K562 (cell line): Measurements from ENCODE around the gene RPLP2. TPM values are rescaled to one million over a fixed set of nuclear protein-coding genes. Genes with fewer than 3 reads are reported as not detected.

ENCODE experiments used
- ATAC-seq: fragments of 200-7000 bp; cut with Tn5 transposase; 3 replicates; pipeline ENCODE4 v1.9.1; 2020; ENCODE audit warnings: moderate library complexity
- BruUV-seq: library from RNA; stranded (reverse); fragments of 400-500 nt; replicated peaks from 2 replicates; lab custom pipeline; 2021; lab: Mats Ljungman, UMichigan
- CTCF ChIA-PET: fragments of 300-600 bp; formaldehyde crosslinking; extraction: SDS; loops from one replicate; lab custom pipeline; 2021; ENCODE audit warnings: low intra/inter-chr PET ratio; lab: Yijun Ruan, JAX
- POLR2A ChIA-PET: fragments of 300-600, 350-650 bp; sonication (Branson Sonifier 250); formaldehyde crosslinking; extraction: SDS; loops from one replicate; lab custom pipeline; 2021; ENCODE audit warnings: antibody characterized with exemption, inconsistent platforms; lab: Yijun Ruan, JAX
- DNase-seq, 4 experiments: peaks; one replicate each; pipeline versions ENCODE4 v3.0.0 to v3.0.0-alpha.2; 2011 to 2018; ENCODE audit warnings: low spot score in 3 of 4, mixed read lengths in 3 of 4; ENCODE audit errors: extremely low read depth in 1 of 4
- FAIRE-seq: peaks from 2 replicates; lab custom pipeline; 2011; peaks lifted over from hg19 to GRCh38; lab: Jason Lieb, UNC
- H2AFZ ChIP-seq: 2 replicates; pipeline ENCODE4 v1.6.0; 2011; ENCODE audit warnings: low read depth, low read length, control low read depth, inconsistent platforms
- H3K27ac ChIP-seq: fragments of 200-600 bp; 3 replicates; pipeline ENCODE4 v1.8.0; 2011; ENCODE audit warnings: low read depth, mild to moderate bottlenecking, control low read depth, inconsistent platforms, low read length, moderate library complexity, mixed read lengths; ENCODE audit errors: extremely low read depth
- H3K27me3 ChIP-seq, 2 experiments: fragments of 300-600 bp in 1 of 2; 2 replicates in 1 of 2; 3 replicates in 1 of 2; pipeline versions ENCODE4 v1.6.0 to v1.8.0; 2011; ENCODE audit warnings: inconsistent platforms in 2 of 2, low read length in 2 of 2, mild to moderate bottlenecking in 1 of 2, mixed read lengths in 1 of 2, moderate library complexity in 1 of 2; ENCODE audit not compliant: control insufficient read depth in 2 of 2, insufficient read depth in 2 of 2
- H3K36me3 ChIP-seq: fragments of 300-600 bp; 3 replicates; pipeline ENCODE4 v1.8.0; 2011; ENCODE audit warnings: mild to moderate bottlenecking, low read length, inconsistent platforms; ENCODE audit not compliant: control insufficient read depth, insufficient read depth
- H3K4me1 ChIP-seq, 2 experiments: fragments of 200-600 bp in 1 of 2; replicated peaks in 1 of 2; 2 replicates in 1 of 2; 3 replicates in 1 of 2; pipeline versions ENCODE4 v1.5.1 to v1.8.0; 2011; ENCODE audit warnings: inconsistent platforms in 2 of 2, low read length in 2 of 2, mild to moderate bottlenecking in 1 of 2, mixed read lengths in 1 of 2, moderate library complexity in 1 of 2; ENCODE audit not compliant: control insufficient read depth in 2 of 2, insufficient read depth in 2 of 2
- H3K4me2 ChIP-seq: 2 replicates; pipeline ENCODE4 v1.6.1; 2011; ENCODE audit warnings: low read length, control low read depth, inconsistent platforms, mixed read lengths; ENCODE audit not compliant: insufficient read depth
- H3K4me3 ChIP-seq: fragments of 200-600 bp; sonication (generic), shearing (Covaris generic); 2 replicates; pipeline ENCODE4 v1.5.1; 2016; ENCODE audit warnings: control low read depth, inconsistent platforms
- H3K79me2 ChIP-seq: fragments of 200-600 bp; 3 replicates; pipeline ENCODE4 v1.8.0; 2011; ENCODE audit warnings: low read length, inconsistent platforms; ENCODE audit not compliant: control insufficient read depth, insufficient read depth
- H3K9ac ChIP-seq, 2 experiments: 2 replicates each; pipeline versions ENCODE4 v1.6.0 to v1.6.1; 2011; ENCODE audit warnings: low read depth in 2 of 2, low read length in 2 of 2, control low read depth in 1 of 2, inconsistent platforms in 1 of 2, mild to moderate bottlenecking in 1 of 2, mixed read lengths in 1 of 2; ENCODE audit not compliant: insufficient read depth in 1 of 2
- H3K9me1 ChIP-seq: one replicate; pipeline ENCODE4 v1.6.0; 2011; ENCODE audit warnings: inconsistent platforms, mild to moderate bottlenecking, low read length, moderate library complexity; ENCODE audit not compliant: control insufficient read depth, insufficient read depth
- H3K9me3 ChIP-seq: replicated peaks from 2 replicates; pipeline ENCODE4 v1.5.1; 2011; ENCODE audit warnings: low read depth, low read length, inconsistent platforms; ENCODE audit not compliant: control insufficient read depth, insufficient read depth
- H4K20me1 ChIP-seq: replicated peaks from 2 replicates; pipeline ENCODE4 v1.6.1; 2011; ENCODE audit warnings: low read length, inconsistent platforms, mixed read lengths; ENCODE audit not compliant: control insufficient read depth, insufficient read depth
- ARID2 ChIP-seq: fragments of 450-650 bp; IDR thresholded peaks from 2 replicates; pipeline ENCODE4 v1.6.1; 2017; ENCODE audit warnings: antibody characterized with exemption, mild to moderate bottlenecking
- BACH1 ChIP-seq: fragments of 200-800 bp; sonication (Bioruptor generic); IDR thresholded peaks from 2 replicates; pipeline ENCODE4 v1.6.1; 2016; ENCODE audit warnings: missing genetic modification characterization, missing compliant biosample characterization
- ETS2 ChIP-seq: IDR thresholded peaks from 2 replicates; pipeline ENCODE4 v1.6.1; 2016; ENCODE audit warnings: borderline replicate concordance, missing genetic modification characterization, mild to moderate bottlenecking, moderate library complexity, missing compliant biosample characterization; ENCODE audit not compliant: poor library complexity, severe bottlenecking
- FOXP1 ChIP-seq: sonication (generic); formaldehyde crosslinking; IDR thresholded peaks from 2 replicates; pipeline ENCODE4 v1.8.0; 2022; ENCODE audit warnings: mild to moderate bottlenecking, missing genetic modification reagents
- GATAD2A ChIP-seq: fragments of 450-650 bp; IDR thresholded peaks from 2 replicates; pipeline ENCODE4 v1.6.1; 2017
- HDAC3 ChIP-seq: fragments of 450-650 bp; IDR thresholded peaks from 2 replicates; pipeline ENCODE4 v1.6.1; 2018; ENCODE audit warnings: borderline replicate concordance, mild to moderate bottlenecking, moderate library complexity; ENCODE audit not compliant: partially characterized antibody
- HNRNPLL ChIP-seq: fragments of 200-400 bp; formaldehyde crosslinking; IDR thresholded peaks from 2 replicates; pipeline ENCODE4 v1.6.1; 2017; ENCODE audit warnings: low read length, low read depth, mild to moderate bottlenecking; ENCODE audit not compliant: poor library complexity, severe bottlenecking
- KDM4B ChIP-seq, 2 experiments: fragments of 450-650 bp in 1 of 2; sonication (generic) in 1 of 2; IDR thresholded peaks; 2 replicates each; pipeline ENCODE4 v1.6.1; 2016 to 2017; ENCODE audit warnings: borderline replicate concordance in 2 of 2, antibody characterized with exemption in 1 of 2, low read depth in 1 of 2, mild to moderate bottlenecking in 1 of 2
- KHSRP ChIP-seq: fragments of 450-650 bp; IDR thresholded peaks from 2 replicates; pipeline ENCODE4 v1.6.1; 2017
- NCOA1 ChIP-seq: fragments of 450-650 bp; IDR thresholded peaks from 2 replicates; pipeline ENCODE4 v1.6.1; 2016; ENCODE audit warnings: low read depth
- NFE2 ChIP-seq: IDR thresholded peaks from 2 replicates; pipeline ENCODE4 v1.6.1; 2014; ENCODE audit warnings: antibody characterized with exemption, low read depth
- PHF20 ChIP-seq: fragments of 450-650 bp; IDR thresholded peaks from 2 replicates; pipeline ENCODE4 v1.6.1; 2018; ENCODE audit not compliant: partially characterized antibody
- POLR2A ChIP-seq: fragments of 450-650 bp; conservative IDR thresholded peaks from 2 replicates; pipeline ENCODE4 v1.6.1; 2016
- PREB ChIP-seq: sonication (generic); formaldehyde crosslinking; IDR thresholded peaks from 2 replicates; pipeline ENCODE4 v1.8.1; 2023; ENCODE audit warnings: mild to moderate bottlenecking, missing genetic modification reagents
- RBM17 ChIP-seq: fragments of 200-400 bp; formaldehyde crosslinking; IDR thresholded peaks from 2 replicates; pipeline ENCODE4 v1.6.1; 2017; ENCODE audit warnings: low read depth, mild to moderate bottlenecking, low read length, borderline replicate concordance
- RUNX1 ChIP-seq: sonication (generic); IDR thresholded peaks from 2 replicates; pipeline ENCODE4 v1.6.1; 2016; ENCODE audit warnings: antibody characterized with exemption, low read depth
- SUPT5H ChIP-seq: fragments of 450-650 bp; IDR thresholded peaks from 2 replicates; pipeline ENCODE4 v1.6.1; 2016
- ZFX ChIP-seq: sonication (generic); formaldehyde crosslinking; IDR thresholded peaks from 2 replicates; pipeline ENCODE4 v1.8.0; 2022; ENCODE audit warnings: mild to moderate bottlenecking, missing genetic modification reagents, moderate library complexity
- ZNF316 ChIP-seq: fragments of 450-650 bp; IDR thresholded peaks from 2 replicates; pipeline ENCODE4 v1.6.1; 2016
- ZNF507 ChIP-seq: conservative IDR thresholded peaks from 2 replicates; pipeline ENCODE4 v1.6.1; 2017; ENCODE audit warnings: missing genetic modification characterization, missing compliant biosample characterization
- ZNF511 ChIP-seq: sonication (generic); formaldehyde crosslinking; IDR thresholded peaks from 2 replicates; pipeline ENCODE4 v1.8.0; 2022; ENCODE audit warnings: mild to moderate bottlenecking, missing genetic modification reagents
- WGBS: fragments of 100-300 bp; shearing (Covaris generic); methylation state at CpG from one replicate; pipeline ENCODE4 v1.1.6; 2016; ENCODE audit warnings: low coverage, mixed read lengths; ENCODE audit not compliant: insufficient coverage; ENCODE audit errors: missing lambda C conversion rate; 5-methylcytosine and 5-hydroxymethylcytosine counted together
- in situ Hi-C: fragments of 300-500 bp; cut with MboI; formaldehyde crosslinking; loops from 4 replicates; pipeline ENCODE4 v1.15.0; 2018; ENCODE audit warnings: inconsistent platforms, mixed read lengths
- intact Hi-C: fragments of 100-400 bp; cut with micrococcal nuclease; formaldehyde crosslinking; loops from 2 replicates; pipeline ENCODE4 v1.14.2; 2022
- polyA plus RNA-seq, 8 experiments: library from polyadenylated mRNA; depleted of rRNA in 4 of 8; stranded (reverse) in 5 of 8; unstranded in 3 of 8; fragments of >200 nt; fragmentation: Nextera tagmentation in 2 of 8; fragmentation: Illumina TruSeq in 1 of 8; extraction: Ambion mirVana in 2 of 8; extraction: Trizol in 1 of 8; gene quantifications; 2 replicates each; pipeline versions ENCODE4 v1.2.1 to v1.2.3, GENCODE V29; 2011 to 2014; ENCODE audit warnings: inconsistent platforms in 1 of 8, missing spikeins in 1 of 8
- total RNA-seq, 7 experiments: library from RNA; depleted of rRNA in 6 of 7; stranded (reverse); fragments of >200 nt in 6 of 7; fragmentation: Illumina TruSeq in 2 of 7; extraction: Trizol in 2 of 7; gene quantifications; 2 replicates each; pipeline versions ENCODE4 v1.2.1 to v1.2.3, GENCODE V29; 2011 to 2021; ENCODE audit warnings: low replicate concordance in 1 of 7

Gene RPLP2
- total and polyA plus RNA-seq, 9 of the 15 experiments (the other 6 are each of a cell fraction or from before 2014, with no cell fraction given), result 528 to 3,807 (median 1,633) TPM

DNA sequence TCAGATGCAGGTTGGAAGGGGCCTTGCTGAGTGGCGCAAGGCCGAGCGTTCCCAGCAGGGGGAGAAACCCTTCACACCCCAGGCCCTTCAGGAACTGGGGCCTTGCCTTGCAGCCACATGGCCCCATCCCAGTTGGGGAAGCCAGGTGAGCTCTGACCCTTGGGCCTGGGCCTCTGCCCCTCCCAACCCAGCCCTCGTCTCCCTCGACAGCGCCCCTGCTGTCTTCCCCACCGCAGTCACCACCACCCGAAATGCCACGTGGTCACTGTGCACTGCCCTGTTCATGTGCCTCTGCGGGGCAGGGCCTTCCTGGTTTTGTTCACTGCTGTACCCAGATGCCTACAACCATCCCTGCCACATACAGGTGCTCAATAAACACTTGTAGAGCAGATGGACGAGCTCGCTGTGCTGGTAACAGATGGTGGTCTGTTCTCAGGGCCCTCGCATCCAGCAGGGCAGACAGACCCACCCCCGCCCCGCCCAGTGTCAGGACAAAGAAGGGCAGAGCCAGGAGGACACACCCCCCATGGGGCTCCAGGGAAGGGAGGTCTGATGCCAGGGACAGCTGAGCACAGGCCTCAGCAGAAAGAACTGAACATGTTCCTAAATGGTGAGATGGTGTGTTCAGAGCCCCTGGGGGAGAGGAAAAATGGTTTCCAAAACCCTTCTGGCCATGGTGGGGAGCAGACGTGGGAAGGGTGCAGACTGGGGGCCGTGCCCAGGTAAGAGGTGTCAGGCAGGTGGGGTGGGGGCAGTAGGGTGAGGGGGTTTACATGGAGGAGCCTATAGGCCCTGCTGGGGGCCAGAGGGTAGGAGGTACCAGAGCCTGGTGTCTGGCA, 28.9 kb downstream of the RPLP2 start (continued):
- TF ChIP-seq ZFX (CRISPR knock-in tag), result peak; percentile 32; the same call in 1 of the 2 replicates
- no peak for TF ChIP-seq BACH1
- TF ChIP-seq ZNF507 (tag), result no peak
- no peak for TF ChIP-seq ZNF511 (CRISPR knock-in tag)

- WGBS, result 85% methylated on average over 5 of the region's 5 CpGs
- Histone ChIP-seq H3K27ac (peak overlapping the region; percentile 69), H3K9ac (peak overlapping the region; percentile 25 to 81; a peak in 2 of 4 replicates), H3K4me2 (no peak overlapping the region), H3K79me2 (peaks cover 74% of the 10 kb centered on the region), H3K4me1 (peaks cover 31 to 82% of the 10 kb centered on the region in 2 experiments), H3K9me1 (peaks cover 4% of the 10 kb centered on the region), H3K9me3 (no peaks in the 10 kb centered on the region), H3K4me3 (no peak overlapping the region), H3K36me3 (peaks cover 65% of the 10 kb centered on the region; the same call in 2 of the 3 replicates), H3K27me3 (no peaks in the 10 kb centered on the region), H4K20me1 (peaks cover 7% of the 10 kb centered on the region), H2AFZ (no peak overlapping the region)
- FAIRE-seq (no peak), ATAC-seq (no peak), DNase-seq (no peak)
- POLR2A ChIA-PET, result interaction anchor here (0.6 to 5.2 kb wide), 3 partner anchors 11 to 263 kb away, joined by 4 to 36 read pairs (median 5); partner anchors contain the start of genes CRACR2B and PNPLA2
- no TSS peak for BruUV-seq
- intact Hi-C loops (no loop called here), in situ Hi-C loops (no loop called here)
- CTCF ChIA-PET, result no interaction called here
- TF ChIP-seq HNRNPLL, result no peak
- TF ChIP-seq KHSRP, result no peak
- peak; percentile 23; the same call in 1 of the 2 replicates for TF ChIP-seq SUPT5H
- TF ChIP-seq RUNX1, result no peak
- TF ChIP-seq PREB (CRISPR knock-in tag), result no peak
- no peak for TF ChIP-seq NFE2
- TF ChIP-seq HDAC3, result no peak
- no peak for TF ChIP-seq KDM4B (IDR thresholded peaks at IDR 0.05; ENCODE audit: borderline replicate concordance in 2 of 2, low read depth in 1 of 2)
- TF ChIP-seq FOXP1 (CRISPR knock-in tag), result no peak
- no peak for TF ChIP-seq PHF20
- no peak for TF ChIP-seq NCOA1
- TF ChIP-seq ETS2 (tag), result no peak
- TF ChIP-seq ZNF316, result no peak
- TF ChIP-seq RBM17, result no peak
- TF ChIP-seq POLR2A, result peak; percentile 17
- no peak for TF ChIP-seq GATAD2A
- TF ChIP-seq ARID2, result no peak
These were observed 29.5 kb downstream of the RPLP2 start for GRCh38 chr11:839280-839623.
